Measurements from ENCODE around the gene SDC1.

GRCh38 chr2:20189299-20189931, 35.5 kb downstream of the SDC1 start:
- TF ChIP-seq MYC (IDR thresholded peaks at IDR 0.05; ENCODE audit: low read depth, low read length): no peak
- TF ChIP-seq POLR2A (IDR thresholded peaks at IDR 0.05; ENCODE audit: extremely low read depth, insufficient read length): no peak
- no peak for TF ChIP-seq CTCF (IDR thresholded peaks at IDR 0.05; ENCODE audit: low read depth, low read length)
- TF ChIP-seq MAX (IDR thresholded peaks at IDR 0.05; ENCODE audit: low read depth, low read length): no peak

Measured in NB4 (cell line).